PC-3 (cell line): Measurements from ENCODE around the gene ABTB2. TPM values are rescaled to one million over a fixed set of nuclear protein-coding genes. Genes with fewer than 3 reads are reported as not detected.

Experiments used
- ATAC-seq: fragments of 200-7000 bp; cut with Tn5 transposase; 2 replicates; pipeline ENCODE4 v1.9.1; 2020; ENCODE audit warnings: mild to moderate bottlenecking, moderate library complexity
- BruUV-seq: library from RNA; stranded (reverse); fragments of 400-500 nt; replicated peaks from 2 replicates; lab custom pipeline; 2021; lab: Mats Ljungman, UMichigan
- CTCF ChIA-PET: fragments of 300-600 bp; sonication (Branson Sonifier 250); formaldehyde crosslinking; loops from one replicate; lab custom pipeline; 2022; ENCODE audit warnings: antibody characterized with exemption; lab: Charles Lee
- POLR2A ChIA-PET: fragments of 300-600 bp; sonication (Branson Sonifier 250); formaldehyde crosslinking; loops from one replicate; lab custom pipeline; 2022; ENCODE audit warnings: antibody characterized with exemption; ENCODE audit not compliant: unreplicated experiment; lab: Charles Lee
- DNase-seq: peaks from one replicate; pipeline ENCODE4 v3.0.0-alpha.2; 2015
- H2AFZ ChIP-seq: fragments of 300-600 bp; sonication (generic); 2 replicates; pipeline ENCODE4 v1.6.0; 2016; ENCODE audit warnings: antibody characterized with exemption, low read length
- H3F3A ChIP-seq: fragments of 300-600 bp; sonication (generic); one replicate; pipeline ENCODE4 v1.6.0; 2017; ENCODE audit warnings: antibody characterized with exemption, low read length, control low read depth, mild to moderate bottlenecking; ENCODE audit not compliant: unreplicated experiment
- H3K27ac ChIP-seq: fragments of 300-600 bp; sonication (generic); 2 replicates; pipeline ENCODE4 v1.5.1; 2016; ENCODE audit warnings: mild to moderate bottlenecking, low read length
- H3K27me3 ChIP-seq: fragments of 300-600 bp; sonication (generic); 2 replicates; pipeline ENCODE4 v1.6.1; 2016; ENCODE audit warnings: low read length, mixed read lengths
- H3K36me3 ChIP-seq: fragments of 300-600 bp; sonication (generic); 2 replicates; pipeline ENCODE4 v1.6.1; 2016; ENCODE audit warnings: low read depth, mixed run types, low read length, mixed read lengths
- H3K4me1 ChIP-seq: fragments of 300-600 bp; sonication (generic); 2 replicates; pipeline ENCODE4 v1.5.1; 2016; ENCODE audit warnings: low read length; ENCODE audit not compliant: insufficient read depth
- H3K4me2 ChIP-seq: fragments of 300-600 bp; sonication (generic); 2 replicates; pipeline ENCODE4 v1.6.0; 2016; ENCODE audit warnings: low read length
- H3K4me3 ChIP-seq: fragments of 300-600 bp; sonication (generic); 2 replicates; pipeline ENCODE4 v1.5.1; 2016; ENCODE audit warnings: mild to moderate bottlenecking, low read length, mixed read lengths
- H3K79me2 ChIP-seq: fragments of 300-600 bp; sonication (generic); 2 replicates; pipeline ENCODE4 v1.6.1; 2017; ENCODE audit warnings: low read length, mixed read lengths
- H3K9ac ChIP-seq: fragments of 300-600 bp; sonication (generic); 2 replicates; pipeline ENCODE4 v1.6.0; 2016; ENCODE audit warnings: mild to moderate bottlenecking, low read length
- H3K9me2 ChIP-seq: fragments of 300-600 bp; sonication (generic); replicated peaks from 2 replicates; pipeline ENCODE4 v1.6.1; 2016; ENCODE audit warnings: mixed run types, low read length, mixed read lengths
- H3K9me3 ChIP-seq: fragments of 300-600 bp; sonication (generic); 2 replicates; pipeline ENCODE4 v1.6.1; 2016; ENCODE audit warnings: low read length, mixed read lengths
- H4K20me1 ChIP-seq: fragments of 300-600 bp; sonication (generic); 2 replicates; pipeline ENCODE4 v1.6.1; 2016; ENCODE audit warnings: low read length, mixed read lengths
- EZH2 ChIP-seq: fragments of 300-600 bp; sonication (generic); IDR thresholded peaks from one replicate; pipeline ENCODE4 v1.6.1; 2017; ENCODE audit warnings: antibody characterized with exemption, mild to moderate bottlenecking, low read length; ENCODE audit not compliant: unreplicated experiment
- EZH2phosphoT487 ChIP-seq: fragments of 300-600 bp; sonication (generic); IDR thresholded peaks from 2 replicates; pipeline ENCODE4 v1.6.1; 2018; ENCODE audit warnings: mild to moderate bottlenecking, antibody characterized with exemption, low read length, borderline replicate concordance
- intact Hi-C: fragments of 100-400 bp; cut with micrococcal nuclease; formaldehyde crosslinking; loops from 2 replicates; pipeline ENCODE4 v1.9.0; 2023
- total RNA-seq: library from RNA; depleted of rRNA; stranded (reverse); fragments of >200 nt; gene quantifications from 2 replicates; pipeline ENCODE4 v1.2.3, GENCODE V29; 2014
- TF ChIP-seq, protein P1 (sequence below): fragments of 300-600 bp; sonication (generic); conservative IDR thresholded peaks from 2 replicates; pipeline ENCODE4 v1.5.1; 2017; ENCODE audit warnings: antibody characterized with exemption, low read depth, mild to moderate bottlenecking, low read length

The ABTB2 gene
- total RNA-seq, 1 experiment from 2014 or later = 5.2 TPM

- Histone ChIP-seq H3K79me2 (0 out of 2 replicates have a peak, but pooled peaks cover 5% of the 10 kb centered on the region), H3K36me3 (no peaks in the 10 kb centered on the region), H3K9me3 (no peaks in the 10 kb centered on the region), H4K20me1 (no peaks in the 10 kb centered on the region), H3K4me2 (no peak overlapping the region), H3K9ac (no peak overlapping the region), H3F3A (peaks cover 3% of the 10 kb centered on the region), H3K4me3 (no peak overlapping the region), H3K27ac (no peak overlapping the region), H3K4me1 (peaks cover 36% of the 10 kb centered on the region), H3K27me3 (no peaks in the 10 kb centered on the region), H2AFZ (no peak overlapping the region), H3K9me2 (no peaks in the 10 kb centered on the region)
- DNase-seq (no peak), ATAC-seq (no peak)
- intact Hi-C loops = no loop called here
- TF ChIP-seq, protein P1, sequence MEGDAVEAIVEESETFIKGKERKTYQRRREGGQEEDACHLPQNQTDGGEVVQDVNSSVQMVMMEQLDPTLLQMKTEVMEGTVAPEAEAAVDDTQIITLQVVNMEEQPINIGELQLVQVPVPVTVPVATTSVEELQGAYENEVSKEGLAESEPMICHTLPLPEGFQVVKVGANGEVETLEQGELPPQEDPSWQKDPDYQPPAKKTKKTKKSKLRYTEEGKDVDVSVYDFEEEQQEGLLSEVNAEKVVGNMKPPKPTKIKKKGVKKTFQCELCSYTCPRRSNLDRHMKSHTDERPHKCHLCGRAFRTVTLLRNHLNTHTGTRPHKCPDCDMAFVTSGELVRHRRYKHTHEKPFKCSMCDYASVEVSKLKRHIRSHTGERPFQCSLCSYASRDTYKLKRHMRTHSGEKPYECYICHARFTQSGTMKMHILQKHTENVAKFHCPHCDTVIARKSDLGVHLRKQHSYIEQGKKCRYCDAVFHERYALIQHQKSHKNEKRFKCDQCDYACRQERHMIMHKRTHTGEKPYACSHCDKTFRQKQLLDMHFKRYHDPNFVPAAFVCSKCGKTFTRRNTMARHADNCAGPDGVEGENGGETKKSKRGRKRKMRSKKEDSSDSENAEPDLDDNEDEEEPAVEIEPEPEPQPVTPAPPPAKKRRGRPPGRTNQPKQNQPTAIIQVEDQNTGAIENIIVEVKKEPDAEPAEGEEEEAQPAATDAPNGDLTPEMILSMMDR = no peak
- no peak for TF ChIP-seq EZH2
- TF ChIP-seq EZH2phosphoT487 = no peak
- ChIA-PET CTCF (interaction anchor here (0.6 kb wide), 1 partner anchor 35 kb away, joined by 3 read pairs; no protein-coding TSS in a partner anchor), POLR2A (no interaction called here)
- BruUV-seq = no TSS peak
Measured at GRCh38 chr11:34209809-34210208, 148.0 kb downstream of the ABTB2 start.

DNA sequence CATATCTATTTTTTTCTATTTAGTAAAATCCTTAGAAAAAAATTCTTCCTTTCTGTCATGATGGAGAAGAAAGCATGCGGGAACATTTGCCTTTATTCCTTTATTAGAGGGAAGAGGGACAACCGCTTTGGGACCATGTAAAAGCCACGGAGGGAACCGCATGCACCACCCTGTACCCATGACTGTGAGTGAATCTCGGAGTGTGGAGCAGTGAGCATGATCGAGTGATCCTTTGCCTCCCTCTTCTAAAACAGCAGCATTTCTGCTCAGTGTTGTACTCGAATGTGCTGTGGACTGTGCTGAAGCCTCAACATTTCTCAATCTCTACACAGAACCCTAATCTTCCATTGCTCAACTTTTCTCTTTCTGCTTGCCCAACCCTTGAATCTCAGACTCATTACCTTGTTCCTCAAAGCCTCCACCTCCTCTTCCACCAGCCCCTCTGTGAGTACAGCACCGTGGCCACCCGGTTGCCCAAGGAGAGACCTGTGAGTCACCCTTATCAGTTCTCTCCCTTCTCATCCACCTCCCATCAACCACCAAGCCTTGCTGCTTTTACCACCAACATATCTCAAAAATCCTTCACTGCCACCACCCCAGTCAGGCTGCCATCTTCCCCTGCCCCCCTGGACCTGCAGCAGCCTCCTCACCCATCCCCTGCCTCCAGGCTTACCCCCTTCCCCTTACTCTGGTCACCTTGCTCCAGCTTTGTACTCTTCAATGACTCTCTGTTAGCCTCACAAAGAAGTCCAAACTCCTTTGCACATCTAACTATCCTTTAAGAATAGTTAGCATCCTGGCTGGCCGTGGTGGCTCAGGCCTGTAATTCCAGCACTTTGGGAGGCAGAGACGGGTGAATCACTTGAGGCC, 149.3 kb downstream of the ABTB2 start:
- Histone ChIP-seq H3K27ac (no peak overlapping the region), H3K4me3 (no peak overlapping the region), H3K9me3 (no peaks in the 10 kb centered on the region), H3F3A (peaks cover under 1% of the 10 kb centered on the region), H3K4me2 (no peak overlapping the region), H3K4me1 (peaks cover 33% of the 10 kb centered on the region), H3K36me3 (no peaks in the 10 kb centered on the region), H3K27me3 (no peaks in the 10 kb centered on the region), H3K79me2 (0 out of 2 replicates have a peak, but pooled peaks cover 5% of the 10 kb centered on the region), H3K9me2 (no peaks in the 10 kb centered on the region), H2AFZ (no peak overlapping the region), H3K9ac (no peak overlapping the region), H4K20me1 (no peaks in the 10 kb centered on the region)
- ChIA-PET POLR2A (no interaction called here), CTCF (no interaction called here)
- DNase-seq = no peak
- intact Hi-C loops = no loop called here
- TF ChIP-seq, protein P1 = no peak
- no peak for TF ChIP-seq EZH2phosphoT487
- no peak for TF ChIP-seq EZH2
- ATAC-seq = no peak
- BruUV-seq = no TSS peak
